PC-9 (cell line): ENCODE measurements around the gene TOX2. TPM values are rescaled to one million over a fixed set of nuclear protein-coding genes. Genes with fewer than 3 reads are reported as not detected.
A peak's percentile ranks its signal among the peaks of the same experiment; 100 is the strongest.

Experiments used
- BruUV-seq: library from RNA; stranded (reverse); fragments of 400-500 nt; replicated peaks from 2 replicates; lab custom pipeline; 2021; lab: Mats Ljungman, UMichigan
- CTCF ChIA-PET: fragments of 300-600 bp; sonication (Branson Sonifier 250); formaldehyde crosslinking; loops from one replicate; lab custom pipeline; 2022; ENCODE audit warnings: antibody characterized with exemption; lab: Charles Lee
- POLR2A ChIA-PET: fragments of 300-600 bp; sonication (Branson Sonifier 250); formaldehyde crosslinking; loops from one replicate; lab custom pipeline; 2022; ENCODE audit warnings: antibody characterized with exemption; ENCODE audit not compliant: unreplicated experiment; lab: Charles Lee
- DNase-seq, 2 experiments: peaks; one replicate each; pipeline versions ENCODE4 v3.0.0 to v3.0.0-alpha.2; 2015 to 2022; ENCODE audit warnings: mixed read lengths in 1 of 2
- H2AFZ ChIP-seq: fragments of 200-600 bp; sonication (generic); 2 replicates; pipeline ENCODE4 v1.8.1; 2017; ENCODE audit warnings: antibody characterized with exemption
- H3F3A ChIP-seq: fragments of 200-600 bp; sonication (generic); 2 replicates; pipeline ENCODE4 v1.8.1; 2017; ENCODE audit warnings: antibody characterized with exemption, mild to moderate bottlenecking, low read depth; ENCODE audit not compliant: insufficient read depth
- H3K27ac ChIP-seq: fragments of 200-600 bp; sonication (generic); 2 replicates; pipeline ENCODE4 v1.6.1; 2016; ENCODE audit warnings: mixed run types
- H3K27me3 ChIP-seq: fragments of 200-600 bp; sonication (generic); 2 replicates; pipeline ENCODE4 v1.6.1; 2016; ENCODE audit warnings: low read depth, mixed run types; ENCODE audit not compliant: insufficient read depth
- H3K36me3 ChIP-seq: fragments of 200-600 bp; sonication (generic); 2 replicates; pipeline ENCODE4 v1.6.1; 2016; ENCODE audit warnings: low read depth, mixed run types
- H3K4me1 ChIP-seq: fragments of 200-600 bp; sonication (generic); replicated peaks from 2 replicates; pipeline ENCODE4 v1.6.1; 2016; ENCODE audit warnings: mixed run types; ENCODE audit not compliant: insufficient read depth
- H3K4me2 ChIP-seq: fragments of 200-600 bp; sonication (generic); 2 replicates; pipeline ENCODE4 v1.6.1; 2017; ENCODE audit warnings: mixed run types
- H3K4me3 ChIP-seq: fragments of 200-600 bp; sonication (generic); 2 replicates; pipeline ENCODE4 v1.6.1; 2016; ENCODE audit warnings: mixed run types
- H3K79me2 ChIP-seq: fragments of 200-600 bp; sonication (generic); 2 replicates; pipeline ENCODE4 v1.6.1; 2017; ENCODE audit warnings: low read depth, mixed run types
- H3K9me2 ChIP-seq: fragments of 200-600 bp; sonication (generic); 2 replicates; pipeline ENCODE4 v1.8.1; 2017; ENCODE audit warnings: mild to moderate bottlenecking; ENCODE audit not compliant: insufficient read depth
- H3K9me3 ChIP-seq: fragments of 200-600 bp; sonication (generic); 2 replicates; pipeline ENCODE4 v1.8.1; 2016; ENCODE audit warnings: low read depth; ENCODE audit not compliant: insufficient read depth
- H4K20me1 ChIP-seq: fragments of 200-600 bp; sonication (generic); 2 replicates; pipeline ENCODE4 v1.8.1; 2017; ENCODE audit not compliant: insufficient read depth
- CTCF ChIP-seq: fragments of 200-600 bp; sonication (generic); conservative IDR thresholded peaks from 2 replicates; pipeline ENCODE4 v1.6.1; 2017; ENCODE audit warnings: mixed run types, antibody characterized with exemption, mild to moderate bottlenecking, moderate library complexity
- EZH2 ChIP-seq: fragments of 200-600 bp; sonication (generic); IDR thresholded peaks from 2 replicates; pipeline ENCODE4 v1.8.0; 2017; ENCODE audit warnings: antibody characterized with exemption, low read depth
- intact Hi-C: fragments of 100-400 bp; cut with micrococcal nuclease; formaldehyde crosslinking; loops from one replicate; pipeline ENCODE4 v1.10.0; 2022; ENCODE audit not compliant: unreplicated experiment
- total RNA-seq: library from RNA; stranded (reverse); gene quantifications from 2 replicates; pipeline ENCODE4 v1.2.3, GENCODE V29; 2021

Gene TOX2
- total RNA-seq, 1 experiment from 2014 or later = 30.1 TPM

DNA sequence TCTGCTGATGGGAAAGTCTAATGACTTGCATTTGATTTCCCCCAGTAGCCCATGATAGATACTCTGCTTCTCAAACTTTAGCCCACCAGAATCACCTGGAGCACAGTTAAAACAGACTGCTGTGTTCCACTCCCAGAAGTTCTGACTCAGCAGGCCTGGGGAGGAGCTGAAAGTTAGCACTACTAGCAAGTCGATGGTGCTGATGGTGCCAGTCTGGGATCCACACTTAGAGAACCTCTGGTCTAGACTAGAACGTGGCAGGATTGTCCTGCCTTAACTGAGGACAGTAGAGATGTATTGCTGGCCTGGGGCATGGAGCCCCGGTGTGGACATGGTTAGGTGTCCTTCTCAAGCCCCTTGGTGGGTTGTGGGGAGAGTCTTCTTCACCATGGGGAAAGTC lies 8.7 kb downstream of the TOX2 start:
- no peak for DNase-seq
- peaks cover 8% of the 10 kb centered on the region; the same call in 1 of the 2 replicates for H3K36me3 ChIP-seq
- H4K20me1 ChIP-seq = peaks cover 62% of the 10 kb centered on the region
- no peaks in the 10 kb centered on the region for H3K9me2 ChIP-seq
- H2AFZ ChIP-seq = no peak overlapping the region
- no peak overlapping the region for H3K4me3 ChIP-seq
- TF ChIP-seq CTCF (no peak), EZH2 (no peak)
- peaks cover 10% of the 10 kb centered on the region for H3F3A ChIP-seq
- CTCF ChIA-PET = interaction anchor here (0.6 kb wide), 1 partner anchor 266 kb away, joined by 3 read pairs; no protein-coding TSS in a partner anchor
- no peaks in the 10 kb centered on the region for H3K27me3 ChIP-seq
- no peak overlapping the region for H3K27ac ChIP-seq
- peaks cover 96% of the 10 kb centered on the region for H3K79me2 ChIP-seq
- no peak overlapping the region for H3K4me2 ChIP-seq
- H3K4me1 ChIP-seq = peaks cover 62% of the 10 kb centered on the region
- POLR2A ChIA-PET = no interaction called here
- no TSS peak for BruUV-seq
- H3K9me3 ChIP-seq = no peaks in the 10 kb centered on the region
- intact Hi-C loops = no loop called here

DNA sequence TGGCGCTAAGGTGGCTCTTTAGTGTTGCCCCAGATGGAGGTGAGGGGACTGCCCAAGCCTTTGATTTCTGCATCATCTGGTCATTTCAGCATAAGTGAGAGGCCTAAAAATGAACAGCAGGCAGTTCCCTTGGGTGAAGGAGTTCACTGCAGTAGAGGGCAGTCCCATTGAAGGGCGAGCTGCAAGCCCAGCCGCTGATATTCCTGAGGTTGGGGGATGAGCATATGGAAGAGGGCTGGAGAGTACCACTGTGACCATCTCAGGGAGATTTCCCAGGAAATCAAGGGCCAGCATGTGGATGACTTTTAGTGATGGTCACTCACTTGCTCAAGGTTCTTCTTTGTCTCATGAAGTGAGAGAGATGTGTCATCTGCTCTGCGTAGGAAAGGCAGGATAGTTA lies 9.3 kb downstream of the TOX2 start:
- peaks cover 64% of the 10 kb centered on the region for H4K20me1 ChIP-seq
- H3K79me2 ChIP-seq = peaks cover 96% of the 10 kb centered on the region
- no peak for DNase-seq
- no peaks in the 10 kb centered on the region for H3K9me3 ChIP-seq
- BruUV-seq = no TSS peak
- peaks cover 7% of the 10 kb centered on the region; the same call in 1 of the 2 replicates for H3K36me3 ChIP-seq
- no peaks in the 10 kb centered on the region for H3K9me2 ChIP-seq
- H3K27me3 ChIP-seq = no peaks in the 10 kb centered on the region
- H2AFZ ChIP-seq = no peak overlapping the region
- intact Hi-C loops = no loop called here
- ChIA-PET CTCF (interaction anchor here (0.6 kb wide), 1 partner anchor 266 kb away, joined by 3 read pairs; no protein-coding TSS in a partner anchor), POLR2A (no interaction called here)
- no peak overlapping the region for H3K27ac ChIP-seq
- no peak for TF ChIP-seq CTCF
- TF ChIP-seq EZH2 = no peak
- peaks cover 56% of the 10 kb centered on the region for H3K4me1 ChIP-seq
- peaks cover 6% of the 10 kb centered on the region for H3F3A ChIP-seq
- H3K4me2 ChIP-seq = no peak overlapping the region
- no peak overlapping the region for H3K4me3 ChIP-seq

- intact Hi-C loops = no loop called here
- no TSS peak for BruUV-seq
- Histone ChIP-seq H3K9me2 (no peaks in the 10 kb centered on the region), H3K79me2 (peaks cover 96% of the 10 kb centered on the region), H3K36me3 (peaks cover 7% of the 10 kb centered on the region; the same call in 1 of the 2 replicates), H2AFZ (no peak overlapping the region), H3K4me3 (no peak overlapping the region), H3K27ac (0 out of 2 replicates have a peak overlapping the region, but pooled peaks have one; percentile 10), H3F3A (peaks cover 4% of the 10 kb centered on the region; the same call in 1 of the 2 replicates), H4K20me1 (peaks cover 55% of the 10 kb centered on the region), H3K4me2 (peak overlapping the region; percentile 27), H3K27me3 (no peaks in the 10 kb centered on the region), H3K4me1 (peaks cover 50% of the 10 kb centered on the region), H3K9me3 (no peaks in the 10 kb centered on the region)
- no peak for TF ChIP-seq CTCF
- TF ChIP-seq EZH2 = no peak
- POLR2A ChIA-PET = interaction anchor here (0.9 kb wide), 1 partner anchor 15 kb away, joined by 7 read pairs; no protein-coding TSS in a partner anchor
- CTCF ChIA-PET = no interaction called here
- no peak for DNase-seq
Observed at GRCh38 chr20:43925215-43925614, 10.6 kb downstream of the TOX2 start.
